COLO668 (cell line): ENCODE results near the gene CHST11.

Source experiments
- DNase-seq: peaks from one replicate; lab custom pipeline; 2025; ENCODE audit not compliant: unreplicated experiment; lab: John Stamatoyannopoulos, UW

CHST11 gene

DNA sequence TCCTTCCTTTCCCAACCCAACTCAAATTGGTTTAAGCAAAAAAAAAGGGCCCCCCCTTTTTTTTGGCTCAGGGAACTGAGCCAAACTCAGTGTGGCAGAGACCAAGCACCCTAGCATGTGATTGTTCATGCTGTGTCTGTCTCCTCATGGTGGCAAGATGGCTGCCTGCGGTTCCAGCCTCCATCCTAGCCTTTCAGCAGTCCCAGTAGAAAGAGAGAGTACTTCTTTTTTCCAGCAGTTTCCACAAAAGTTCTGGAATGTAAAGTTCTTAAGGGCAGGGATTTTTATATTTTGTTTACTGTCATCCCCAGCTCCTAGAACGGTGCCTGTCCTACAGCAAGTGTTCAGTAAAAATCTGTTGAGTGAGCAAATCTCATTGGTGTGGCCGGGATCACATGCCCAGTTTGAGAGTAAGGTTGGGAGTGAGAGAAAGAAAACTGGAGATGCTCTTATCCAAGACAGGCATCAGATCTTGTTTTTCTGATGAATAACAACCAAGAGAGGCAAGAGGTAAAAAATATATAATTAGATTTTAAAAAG is 22.4 kb downstream of the CHST11 start:
- DNase-seq: no peak

GRCh38 chr12:104480012-104480411 is 23.3 kb downstream of the CHST11 start:
- DNase-seq: no peak

DNA sequence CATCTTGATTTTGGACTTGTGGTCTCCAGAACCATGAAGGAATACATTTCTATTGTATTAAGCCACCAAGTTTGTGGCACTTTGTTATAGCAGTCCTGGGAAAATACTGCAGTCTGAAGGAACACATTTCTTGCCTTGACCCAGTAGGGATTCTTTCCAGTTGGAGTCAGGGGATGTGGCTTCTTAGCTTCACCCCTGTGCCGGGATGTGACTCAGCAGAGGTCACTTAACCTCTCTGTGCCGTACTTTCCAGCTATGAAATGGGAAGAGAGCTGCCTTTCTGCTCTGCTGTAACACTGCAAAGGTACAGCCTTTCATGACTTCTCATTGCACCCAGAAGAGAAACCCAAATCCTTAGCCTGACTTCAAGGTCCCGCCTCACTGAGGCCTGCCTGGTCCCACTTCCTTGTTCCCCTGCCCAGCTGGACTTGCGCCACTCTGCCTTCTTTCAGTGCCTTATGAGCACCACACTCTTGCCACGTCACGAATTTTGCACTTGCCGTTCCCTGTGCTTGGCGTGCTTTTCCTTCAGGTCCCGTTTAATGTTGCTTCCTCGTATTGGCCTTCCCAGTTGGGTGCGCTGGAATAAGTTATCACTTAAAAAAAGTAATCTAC is 24.2 kb downstream of the CHST11 start:
- no peak for DNase-seq

DNA sequence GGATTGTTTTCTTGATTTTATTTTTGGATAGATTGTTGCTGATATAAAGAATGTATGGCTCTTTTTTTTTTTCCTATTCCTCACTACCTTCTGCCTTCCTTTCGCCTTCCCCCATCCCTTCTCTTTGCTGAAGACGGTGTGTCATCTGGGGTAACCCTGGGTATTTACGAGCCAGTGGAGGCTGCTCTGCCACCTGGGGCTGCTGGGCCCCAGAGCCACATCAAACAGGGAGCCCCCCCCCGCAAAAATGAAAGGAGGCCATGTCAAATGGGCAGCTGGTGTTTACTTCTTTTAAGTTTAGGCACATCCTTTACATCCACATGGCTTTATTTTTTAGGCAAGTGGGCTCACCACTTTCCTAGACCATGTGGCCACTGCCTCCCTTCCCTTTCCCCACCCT is 25.4 kb downstream of the CHST11 start:
- DNase-seq: no peak

DNA sequence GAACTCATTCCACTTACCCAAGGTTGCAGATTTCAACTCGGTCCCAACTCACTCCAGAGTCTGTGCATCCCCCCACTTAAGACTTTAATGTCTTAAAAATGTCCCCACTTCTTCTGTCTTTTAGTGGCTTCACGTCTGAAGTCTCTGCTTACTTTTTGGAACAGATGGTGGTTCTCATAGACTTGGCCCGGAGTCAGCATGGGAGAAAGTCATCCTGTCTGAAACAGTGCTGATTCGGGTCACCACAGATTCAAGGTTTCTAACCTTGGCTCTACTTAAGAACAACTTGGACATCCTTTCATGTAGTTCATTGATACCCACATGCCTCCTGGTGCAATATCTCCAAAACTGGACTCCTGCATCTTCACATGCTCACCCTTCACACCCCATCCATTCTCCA is 26.0 kb downstream of the CHST11 start:
- no peak for DNase-seq

DNA sequence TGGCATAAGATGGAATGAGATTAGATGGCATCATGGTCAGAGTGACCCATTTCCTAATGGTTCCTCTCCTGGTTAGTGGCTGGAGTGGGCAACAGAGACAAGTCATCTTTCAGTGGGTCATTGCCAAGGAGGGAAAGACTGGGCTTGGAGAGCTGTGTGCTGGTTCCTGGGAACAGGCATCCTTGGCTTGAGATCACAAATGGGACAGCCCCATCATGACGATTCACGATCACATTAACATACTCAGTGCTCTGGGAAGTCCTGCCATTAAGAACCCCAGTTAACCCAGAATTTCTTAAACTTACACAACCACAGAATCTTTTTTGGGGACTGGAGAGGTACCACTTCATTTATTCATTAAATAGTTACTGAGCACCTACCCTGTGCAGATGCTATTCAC is 27.3 kb downstream of the CHST11 start:
- no peak for DNase-seq

- no peak for DNase-seq
These were observed 29.1 kb downstream of the CHST11 start for GRCh38 chr12:104485651-104486362.

GRCh38 chr12:104486363-104486750 is 29.6 kb downstream of the CHST11 start:
- no peak for DNase-seq

- no peak for DNase-seq
These were observed 30.4 kb downstream of the CHST11 start for GRCh38 chr12:104486943-104487819.

DNA sequence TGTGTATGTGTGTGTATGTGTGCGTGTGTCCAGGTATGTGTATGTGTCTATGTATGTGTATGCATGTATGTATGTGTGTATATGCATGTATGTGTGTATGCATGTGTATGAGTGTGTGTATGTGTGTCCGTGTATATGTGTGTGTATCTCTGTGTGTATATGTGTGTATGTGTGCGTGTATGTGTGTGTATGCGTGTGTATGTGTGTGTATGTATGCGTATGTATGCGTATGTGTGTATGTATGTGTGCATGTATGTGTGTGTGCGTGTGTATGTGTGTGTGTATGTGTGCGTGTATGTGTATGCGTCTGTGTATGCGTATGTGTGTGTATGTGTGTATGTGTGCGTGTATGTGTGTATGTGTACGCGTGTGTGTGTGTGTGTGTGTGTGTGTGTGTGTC is 31.6 kb downstream of the CHST11 start:
- no peak for DNase-seq

GRCh38 chr12:104490186-104490585 is 33.4 kb downstream of the CHST11 start:
- DNase-seq: no peak

DNA sequence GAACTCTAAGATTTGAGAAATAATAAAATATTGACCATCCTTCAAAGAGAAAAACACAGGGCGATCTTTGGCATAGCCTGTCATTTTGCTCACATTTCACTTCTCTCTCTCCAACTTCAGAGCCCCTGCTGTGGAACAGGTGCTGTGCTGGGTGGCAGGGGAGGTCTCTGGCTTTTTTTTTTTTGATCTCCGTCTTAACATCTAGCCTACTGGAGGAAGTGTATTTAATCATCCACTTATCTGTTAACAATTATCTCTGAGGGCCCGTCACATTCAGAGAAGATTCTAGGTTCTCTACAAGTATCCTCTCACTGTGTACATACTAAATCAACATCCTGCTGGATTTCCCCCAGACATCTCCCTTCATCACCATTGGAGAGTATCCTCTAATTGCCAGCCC is 34.1 kb downstream of the CHST11 start:
- DNase-seq: no peak

GRCh38 chr12:104493496-104493895 is 36.7 kb downstream of the CHST11 start:
- no peak for DNase-seq

DNA sequence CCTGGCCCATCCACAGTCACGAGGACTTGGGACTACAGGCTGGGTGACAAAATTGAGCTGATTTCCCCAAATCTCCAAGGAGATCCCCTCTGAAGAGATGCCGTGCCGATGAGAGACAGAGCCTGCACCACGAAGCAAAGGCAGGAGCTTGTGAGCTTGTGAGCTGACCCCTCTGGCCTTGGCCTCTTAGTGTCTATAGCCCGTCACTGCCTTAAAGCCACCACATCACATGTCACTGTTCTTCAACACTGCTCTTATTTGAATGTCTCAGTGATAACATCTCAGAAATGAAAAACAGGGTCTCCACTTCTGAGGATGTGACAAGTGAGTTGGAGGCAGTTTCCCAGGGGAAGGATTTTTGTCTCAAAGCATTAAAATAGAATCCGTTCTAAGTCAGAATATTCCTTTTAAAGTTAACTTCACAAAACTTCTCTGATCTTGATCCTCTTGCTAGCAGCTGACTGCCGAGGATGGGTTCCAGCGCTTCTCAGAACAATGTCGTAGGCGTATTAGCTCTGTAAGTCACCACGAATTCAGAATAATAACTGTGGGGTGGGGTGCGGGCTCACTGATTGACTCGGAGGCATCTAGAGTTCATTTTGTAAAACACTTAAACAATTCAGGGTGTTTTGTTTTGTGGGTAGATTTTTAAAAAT is 37.5 kb downstream of the CHST11 start:
- DNase-seq: no peak

- no peak for DNase-seq
These were observed 38.0 kb downstream of the CHST11 start for GRCh38 chr12:104494793-104495158.

DNA sequence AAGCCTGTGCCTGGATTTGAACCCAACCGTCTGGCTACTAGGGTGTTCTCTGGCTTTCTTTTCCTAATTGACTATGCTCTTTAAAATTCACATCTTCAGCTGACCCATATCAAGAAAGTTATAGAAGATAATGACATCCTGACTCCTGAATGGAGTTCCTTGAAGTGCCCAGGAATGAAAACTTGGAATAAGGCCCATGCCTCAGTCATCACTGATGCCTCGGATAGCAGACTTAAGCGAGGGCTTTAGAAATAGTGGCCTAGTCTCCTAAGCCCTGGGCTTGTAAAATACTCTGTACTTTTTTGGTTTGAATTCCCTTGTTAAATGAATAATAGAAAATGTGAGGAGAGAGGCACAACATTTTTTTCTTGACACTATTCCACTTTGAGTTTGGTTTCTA is 39.0 kb downstream of the CHST11 start:
- DNase-seq: no peak

GRCh38 chr12:104496336-104496735 is 39.6 kb downstream of the CHST11 start:
- no peak for DNase-seq

DNA sequence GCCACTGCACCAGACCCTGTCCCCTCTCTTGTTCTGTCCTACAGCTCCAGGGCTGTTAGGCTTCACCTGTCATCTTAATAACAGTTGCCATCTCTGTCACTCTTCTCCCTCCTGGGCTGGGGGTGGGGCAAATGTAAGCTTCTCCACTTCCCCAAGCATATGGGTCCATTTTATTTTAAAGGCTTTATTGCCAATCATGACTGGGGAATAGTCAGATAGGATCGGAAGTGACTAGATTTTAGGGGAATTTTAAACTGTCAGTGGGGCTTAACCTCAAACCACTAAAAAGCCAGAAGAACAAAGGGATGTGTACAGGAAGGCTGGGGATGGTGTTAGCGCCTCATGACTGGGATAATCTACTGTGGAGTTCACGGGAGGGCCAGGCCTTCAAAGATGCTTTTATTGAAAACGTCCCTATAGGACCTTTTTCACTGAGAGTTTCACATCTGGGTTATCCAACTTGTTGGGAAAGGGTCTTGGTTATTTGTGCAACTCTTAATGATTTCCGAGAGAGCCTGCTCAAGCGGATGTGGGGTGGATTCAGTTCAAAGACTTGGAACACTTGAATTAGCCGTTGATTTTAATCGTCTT is 41.6 kb downstream of the CHST11 start:
- DNase-seq: no peak

- no peak for DNase-seq
These were observed 43.1 kb downstream of the CHST11 start for GRCh38 chr12:104499668-104500332.

DNA sequence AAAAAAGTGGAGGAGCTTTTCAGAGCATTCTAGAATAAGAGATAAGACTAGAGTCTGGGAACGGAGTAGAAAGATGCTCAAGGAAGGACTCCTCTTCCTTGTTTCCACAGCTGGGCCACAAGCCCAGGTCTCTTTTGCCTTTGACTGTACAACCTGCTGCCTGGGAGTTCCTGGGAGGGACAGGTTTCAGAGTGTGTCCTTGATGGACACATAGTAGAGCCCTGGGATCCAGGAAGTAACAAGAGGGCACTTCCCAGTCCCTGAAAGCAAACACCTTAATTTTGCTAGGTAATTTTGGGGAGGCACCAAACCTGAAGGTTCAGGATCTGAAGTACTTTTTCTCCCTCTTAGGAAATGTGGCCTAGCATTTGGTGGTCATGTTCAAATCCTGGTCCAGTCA is 44.4 kb downstream of the CHST11 start:
- no peak for DNase-seq
